NOMO-1 (cell line): ENCODE data around the gene NADK.

ENCODE experiments used
- DNase-seq, 2 experiments: peaks; one replicate each; lab custom pipeline; 2025; ENCODE audit not compliant: unreplicated experiment in 2 of 2; lab: John Stamatoyannopoulos, UW

The NADK gene, protein sequence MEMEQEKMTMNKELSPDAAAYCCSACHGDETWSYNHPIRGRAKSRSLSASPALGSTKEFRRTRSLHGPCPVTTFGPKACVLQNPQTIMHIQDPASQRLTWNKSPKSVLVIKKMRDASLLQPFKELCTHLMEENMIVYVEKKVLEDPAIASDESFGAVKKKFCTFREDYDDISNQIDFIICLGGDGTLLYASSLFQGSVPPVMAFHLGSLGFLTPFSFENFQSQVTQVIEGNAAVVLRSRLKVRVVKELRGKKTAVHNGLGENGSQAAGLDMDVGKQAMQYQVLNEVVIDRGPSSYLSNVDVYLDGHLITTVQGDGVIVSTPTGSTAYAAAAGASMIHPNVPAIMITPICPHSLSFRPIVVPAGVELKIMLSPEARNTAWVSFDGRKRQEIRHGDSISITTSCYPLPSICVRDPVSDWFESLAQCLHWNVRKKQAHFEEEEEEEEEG

DNA sequence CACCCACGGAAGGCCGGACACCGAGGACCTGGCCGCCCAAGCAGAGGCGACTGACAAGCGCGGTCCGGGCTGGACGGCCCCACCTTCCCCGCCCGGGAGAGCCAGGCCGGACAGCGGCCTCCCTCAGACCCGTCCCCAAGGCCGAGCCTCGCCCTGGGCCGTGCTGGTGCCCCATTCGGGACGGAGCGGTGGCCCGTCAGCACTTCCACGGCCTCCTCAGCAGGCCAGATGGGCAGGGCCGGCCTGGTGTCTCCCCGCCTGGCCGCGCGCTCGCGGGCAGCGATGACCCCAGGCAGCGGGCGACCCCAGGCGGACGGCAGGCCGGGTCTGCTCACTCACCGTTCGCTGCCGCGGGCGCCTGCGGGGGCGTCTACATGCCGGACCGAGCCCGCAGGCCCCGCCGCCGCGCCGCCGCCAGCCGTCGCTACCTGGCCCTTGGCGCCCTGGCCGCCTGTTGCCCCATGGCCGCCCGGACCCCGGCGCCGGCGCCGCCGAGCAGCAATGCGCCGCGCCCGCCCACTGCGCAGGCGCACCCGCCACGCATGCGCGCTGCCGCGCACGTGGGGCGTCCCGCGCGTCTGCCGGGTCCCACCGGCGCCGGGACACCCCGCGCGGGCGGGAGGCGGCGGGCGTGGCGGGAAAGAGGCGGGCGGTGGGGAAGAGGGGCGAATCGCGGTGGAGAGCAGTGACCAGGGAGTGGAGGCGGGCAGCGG is at the start of gene NADK:
Gene NADK, minus strand, starts transcription at position 521 of the 713 bp plus-strand sequence. CDS start 13,064 bp downstream, outside the sequence.
- peak; percentile 30 to 71 for DNase-seq

DNA sequence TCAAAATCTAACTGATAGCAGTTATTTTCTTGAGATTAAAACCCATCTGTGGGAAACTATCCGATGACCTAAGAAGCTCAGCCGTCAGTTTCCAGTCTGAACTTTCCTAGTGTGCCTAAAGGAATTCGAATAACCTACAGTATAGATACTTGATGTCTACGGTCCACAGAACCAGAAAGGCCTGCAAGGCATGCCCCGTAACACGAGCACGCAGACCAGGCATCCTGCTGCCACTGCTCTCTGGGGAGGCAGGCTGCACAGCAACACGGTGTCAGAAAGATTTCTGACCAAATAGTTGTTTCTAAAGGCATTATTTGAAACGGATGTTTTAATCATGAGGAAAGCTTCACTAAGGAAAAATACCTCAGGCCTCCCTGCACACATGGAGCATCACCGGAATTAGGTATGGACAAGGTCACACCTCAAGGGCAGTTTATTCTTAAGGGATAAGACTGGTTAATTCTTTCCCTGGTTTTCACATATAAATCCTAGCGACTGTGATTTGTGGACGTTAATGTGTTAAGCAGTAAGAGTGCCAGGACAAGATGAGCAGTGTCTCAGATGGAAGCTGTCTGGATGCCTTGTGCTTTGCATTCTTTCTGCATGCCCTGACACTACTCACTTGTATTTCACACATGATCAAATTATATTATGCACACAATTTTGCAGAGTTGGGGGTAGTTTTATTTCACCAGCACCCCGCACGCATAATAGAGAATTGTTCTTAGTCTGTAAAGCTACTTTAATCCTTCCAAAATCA is 49.0 kb upstream of the NADK start:
- no peak for DNase-seq

DNA sequence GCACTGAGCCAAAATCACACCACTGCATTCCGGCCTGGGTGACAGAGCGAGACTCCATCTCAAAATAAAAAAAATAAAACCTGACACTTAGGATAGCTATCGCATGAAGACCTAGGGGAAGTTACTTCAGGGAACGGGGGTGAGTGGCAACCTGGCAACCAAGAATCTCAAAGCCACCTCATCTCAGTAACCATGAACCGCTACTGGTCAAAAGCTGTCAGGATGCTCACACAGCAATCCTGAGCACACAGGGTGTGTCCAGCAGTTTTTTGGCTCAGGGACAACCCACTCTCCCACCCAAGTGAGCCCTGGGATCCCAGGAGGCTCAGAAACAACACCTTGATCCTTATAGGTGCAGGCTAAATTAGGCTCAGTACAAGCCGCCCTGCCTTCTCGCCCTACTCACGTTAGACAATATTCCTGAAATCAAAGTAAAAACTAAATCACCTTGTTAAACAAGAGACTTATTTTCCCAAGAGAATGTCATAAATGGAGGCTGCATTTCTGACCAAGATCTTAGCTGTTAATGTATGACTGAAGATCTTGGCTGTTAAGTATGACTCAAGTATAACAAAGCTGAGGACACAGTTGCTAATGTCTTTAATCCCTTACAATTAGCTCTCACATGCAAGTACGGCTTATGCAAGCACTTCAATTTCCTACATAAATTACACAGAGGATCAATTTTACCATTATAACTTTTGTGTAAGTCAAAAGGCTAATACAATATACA is 48.3 kb upstream of the NADK start:
- DNase-seq: no peak

DNA sequence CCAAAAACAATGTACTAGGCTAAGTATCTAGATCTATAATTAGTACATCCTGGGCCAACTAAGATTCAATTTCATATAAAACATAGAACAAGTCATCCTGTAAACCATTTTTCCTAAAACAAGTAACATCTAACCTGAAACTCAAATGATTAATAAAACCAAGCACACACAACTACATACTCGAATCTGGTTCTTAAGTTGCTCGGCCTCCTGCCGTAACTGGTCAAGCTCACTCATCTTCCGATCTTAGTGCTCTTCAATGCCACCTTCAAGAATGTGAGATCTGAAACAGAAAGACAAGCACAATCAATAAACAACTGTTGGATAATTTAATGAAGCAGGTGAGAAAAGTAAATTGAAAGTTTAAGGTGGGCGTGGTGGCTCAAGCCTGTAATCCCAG is 46.9 kb upstream of the NADK start:
- no peak for DNase-seq

DNA sequence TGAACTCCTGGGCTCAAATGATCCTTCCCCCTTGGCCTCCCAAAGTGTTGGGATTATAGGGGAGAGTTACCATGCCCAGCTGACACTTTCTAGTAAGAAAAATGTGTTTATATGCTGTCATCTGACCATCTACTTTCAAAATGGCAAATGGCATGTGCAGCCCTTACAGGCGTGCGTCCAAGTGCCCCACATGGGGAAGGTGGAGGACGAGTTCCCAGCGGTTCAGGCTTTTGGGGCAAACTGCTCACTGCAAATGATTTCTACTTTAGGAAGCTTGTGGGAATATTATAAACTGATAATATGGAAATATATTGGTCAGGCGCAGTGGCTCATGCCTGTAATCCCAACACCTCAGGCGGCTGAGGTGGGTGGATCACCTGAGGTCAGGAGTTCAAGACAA is 41.5 kb upstream of the NADK start:
- DNase-seq: no peak

DNA sequence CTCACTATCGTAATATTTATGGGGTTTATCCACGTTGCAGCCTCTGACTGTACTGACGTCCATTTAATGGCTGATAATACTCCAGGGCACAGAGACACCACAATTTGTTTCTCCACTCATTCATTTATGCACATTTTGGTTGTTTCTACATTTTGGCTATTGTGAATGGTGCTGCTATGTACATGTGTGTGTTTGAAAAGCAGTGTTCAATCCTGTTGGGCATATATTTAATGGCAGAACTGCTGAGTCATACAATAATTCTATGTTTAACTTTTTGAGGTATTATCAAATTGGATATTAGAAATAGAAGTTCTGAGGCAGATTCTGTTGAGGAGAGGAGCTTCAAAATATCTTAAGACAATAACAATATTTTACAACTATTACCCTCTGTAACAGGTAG is 39.0 kb upstream of the NADK start:
- DNase-seq: no peak

DNA sequence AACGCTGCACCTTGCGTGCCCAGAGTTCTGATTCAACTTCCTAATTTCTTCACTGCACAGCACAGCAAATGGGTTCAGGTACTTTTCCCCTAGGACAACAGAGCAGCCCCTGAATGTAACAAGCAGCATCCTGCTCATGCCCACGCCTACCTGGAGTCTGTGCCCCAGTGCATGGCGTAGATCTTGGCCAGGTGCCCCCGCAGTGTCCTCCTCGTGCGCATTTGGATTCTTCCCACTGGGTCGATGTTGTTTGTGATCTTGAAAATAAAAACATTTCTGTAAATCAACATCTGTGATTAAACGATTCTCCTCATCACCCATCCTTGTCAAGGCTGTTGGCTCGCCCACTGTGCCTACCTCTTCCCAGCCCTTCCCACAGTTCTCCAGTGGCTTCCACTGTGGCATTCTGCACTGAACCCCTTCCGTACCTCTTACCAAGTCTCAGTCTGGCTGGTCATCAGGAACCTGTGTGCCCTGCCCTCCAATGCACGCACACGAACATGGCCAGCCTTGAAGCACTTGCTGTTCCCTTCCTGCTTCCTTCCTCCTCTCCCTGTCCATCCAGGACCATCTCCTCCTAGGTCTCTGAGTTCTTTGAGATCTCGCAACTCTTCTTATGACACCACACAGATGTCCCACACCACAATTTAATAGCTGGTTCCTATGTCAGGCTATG is 37.5 kb upstream of the NADK start:
- no peak for DNase-seq

DNA sequence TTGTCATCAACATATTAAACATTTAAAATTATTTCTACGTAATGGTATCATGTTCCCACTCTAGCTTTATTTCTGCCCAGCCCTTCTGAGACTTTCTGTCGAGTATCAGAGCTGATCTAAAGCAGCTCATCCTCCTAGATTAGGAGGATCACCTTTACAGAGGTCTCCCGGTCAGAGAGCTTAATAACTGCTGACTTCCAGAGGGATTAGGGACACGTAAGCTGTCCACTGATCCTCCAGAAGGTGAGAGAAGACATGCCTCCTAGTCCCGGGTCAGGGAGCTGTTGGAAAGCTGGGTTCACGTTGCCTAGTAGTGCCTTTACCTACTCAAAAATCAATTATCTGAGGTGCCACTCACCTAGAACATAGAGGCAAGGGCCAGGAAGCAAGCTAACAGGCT is 31.2 kb upstream of the NADK start:
- no peak for DNase-seq

DNA sequence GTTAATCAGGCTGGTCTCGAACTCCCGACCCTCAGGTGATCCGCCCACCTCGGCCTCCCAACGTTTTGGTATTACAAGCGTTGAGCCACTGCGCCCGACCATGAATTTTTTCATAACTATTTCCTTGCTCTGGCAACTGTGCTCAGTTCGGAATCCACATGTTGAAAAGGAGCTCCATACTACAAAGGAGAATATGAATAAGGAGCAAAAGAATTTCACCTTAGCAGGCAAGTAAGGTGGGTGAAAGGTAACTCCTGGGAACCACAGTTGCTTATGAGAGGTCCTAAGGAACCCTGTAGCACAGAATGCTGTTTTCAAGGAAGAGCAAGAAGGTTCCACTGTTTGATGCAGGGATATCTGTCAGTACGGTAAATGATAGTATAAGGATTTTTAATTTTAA is 29.9 kb upstream of the NADK start:
- no peak for DNase-seq

DNA sequence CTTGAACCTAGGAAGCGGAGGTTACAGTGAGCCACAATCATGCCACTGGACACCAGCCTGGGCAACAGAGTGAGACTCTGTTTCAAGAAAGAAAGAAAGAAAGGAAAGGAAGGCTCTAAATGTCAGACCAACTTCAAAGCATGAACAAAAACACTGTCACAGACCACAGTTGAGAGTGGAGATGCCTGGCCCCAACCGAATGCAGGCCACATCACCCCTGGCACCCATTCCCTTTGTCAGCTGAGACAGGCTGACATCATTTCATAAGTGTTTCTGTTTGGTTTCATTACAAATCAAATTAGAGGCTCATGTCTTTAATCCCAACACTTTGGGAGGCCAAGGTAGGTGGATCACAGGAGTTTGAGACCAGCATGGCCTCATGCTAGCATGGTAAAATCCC is 28.6 kb upstream of the NADK start:
- DNase-seq: no peak

DNA sequence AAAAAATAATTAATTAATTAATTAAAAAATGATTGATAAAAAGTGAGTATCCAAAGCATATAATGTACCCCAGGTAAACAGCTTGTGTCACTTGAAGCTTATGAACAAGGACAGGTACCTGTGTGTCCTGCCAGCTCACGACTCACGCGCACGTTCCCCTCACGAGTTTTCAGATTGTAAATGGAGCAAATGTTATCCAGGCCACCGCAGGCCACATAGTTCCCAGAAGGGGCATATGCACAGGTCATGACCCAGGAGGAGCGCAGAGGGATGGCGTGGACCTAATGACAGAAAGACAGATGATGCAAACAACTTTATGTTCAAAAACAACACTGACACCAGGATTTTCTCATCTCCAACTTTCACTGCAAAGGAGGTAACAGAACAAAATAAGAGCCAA is 26.0 kb upstream of the NADK start:
- DNase-seq: no peak

DNA sequence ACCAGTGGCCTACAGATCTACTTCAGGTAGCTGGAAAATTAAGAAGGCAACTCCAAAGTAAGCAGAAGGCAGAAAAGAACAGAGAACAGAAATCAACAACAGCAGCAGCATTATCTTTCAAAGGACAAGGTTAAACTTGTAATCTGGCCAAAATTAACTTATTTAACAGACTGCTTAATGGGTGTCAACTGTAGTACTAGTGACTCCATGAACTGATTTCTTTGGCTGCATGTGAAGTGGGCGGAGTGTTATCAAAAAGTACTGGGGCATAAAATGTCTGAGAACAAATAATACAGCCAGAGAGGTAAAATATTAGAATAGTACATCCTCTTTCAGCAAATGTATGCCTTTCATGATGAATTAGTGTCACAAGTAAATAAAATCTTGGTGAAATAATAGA is 24.6 kb upstream of the NADK start:
- DNase-seq: no peak

DNA sequence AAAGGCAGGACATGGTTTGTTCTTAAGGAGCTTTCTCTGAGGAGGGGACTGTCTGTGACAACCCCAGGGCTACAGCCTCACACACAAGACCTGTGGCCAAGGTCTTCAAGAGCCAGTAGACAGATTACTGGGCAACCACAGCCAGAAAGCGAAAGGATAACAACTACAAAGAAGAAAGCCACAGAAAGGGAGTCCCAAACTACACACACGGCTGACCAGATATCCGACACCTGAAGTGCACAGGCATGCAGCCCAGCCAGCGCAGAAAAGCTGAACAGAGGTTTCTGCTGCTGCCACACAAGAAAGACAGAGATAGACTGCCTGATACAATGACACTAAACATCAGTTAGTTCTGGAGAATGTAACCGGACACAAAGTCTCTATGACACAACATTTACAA is 21.4 kb upstream of the NADK start:
- no peak for DNase-seq

DNA sequence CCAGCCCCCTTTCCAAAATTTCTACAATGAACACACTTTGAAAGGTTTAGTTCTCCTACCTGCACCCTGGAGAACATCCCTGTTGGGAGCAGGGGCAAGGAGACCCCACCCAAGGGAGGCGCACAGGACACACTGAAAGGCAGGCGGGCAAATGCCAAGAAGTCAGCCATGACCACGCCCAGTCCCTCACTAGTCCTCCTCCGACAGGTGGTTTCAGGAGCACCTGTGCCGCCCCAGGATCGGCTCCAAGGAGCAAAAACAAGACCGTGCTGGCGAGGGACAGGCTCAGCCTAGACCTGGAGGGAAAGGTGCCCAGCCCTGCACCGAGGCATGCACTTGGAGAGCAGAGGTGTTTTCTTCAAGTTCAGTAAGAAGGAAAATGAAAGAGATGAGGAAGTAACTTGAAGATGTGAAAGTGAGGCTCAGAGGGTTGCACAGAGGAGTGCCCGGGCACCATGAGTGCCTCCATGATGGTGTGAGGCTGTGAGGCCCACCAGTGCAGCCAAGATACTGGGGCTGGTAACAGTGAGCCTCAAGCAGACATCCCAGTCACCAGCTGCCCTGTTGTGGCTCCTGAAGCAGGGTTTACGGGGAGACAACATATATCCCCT is 19.6 kb upstream of the NADK start:
- DNase-seq: no peak

DNA sequence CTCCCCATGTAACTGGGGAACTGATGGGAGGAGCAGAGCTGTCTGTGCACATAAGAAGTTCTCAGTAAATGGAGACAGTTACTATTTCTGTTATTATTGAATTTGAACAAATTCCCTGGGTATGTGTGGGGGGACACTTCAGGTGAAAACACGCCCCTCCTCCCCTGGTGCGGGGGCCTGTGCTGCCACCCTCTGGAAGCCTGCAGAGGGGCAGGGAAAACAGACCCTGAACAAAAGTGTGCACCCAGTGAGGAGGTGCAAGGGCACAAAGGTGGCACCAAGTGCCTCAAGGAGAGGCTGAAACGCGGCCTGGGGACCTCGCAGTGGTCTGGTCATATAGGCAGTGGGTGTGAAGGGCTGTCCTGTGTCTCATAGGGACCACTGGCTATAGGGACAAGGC is 18.2 kb upstream of the NADK start:
- DNase-seq: no peak

DNA sequence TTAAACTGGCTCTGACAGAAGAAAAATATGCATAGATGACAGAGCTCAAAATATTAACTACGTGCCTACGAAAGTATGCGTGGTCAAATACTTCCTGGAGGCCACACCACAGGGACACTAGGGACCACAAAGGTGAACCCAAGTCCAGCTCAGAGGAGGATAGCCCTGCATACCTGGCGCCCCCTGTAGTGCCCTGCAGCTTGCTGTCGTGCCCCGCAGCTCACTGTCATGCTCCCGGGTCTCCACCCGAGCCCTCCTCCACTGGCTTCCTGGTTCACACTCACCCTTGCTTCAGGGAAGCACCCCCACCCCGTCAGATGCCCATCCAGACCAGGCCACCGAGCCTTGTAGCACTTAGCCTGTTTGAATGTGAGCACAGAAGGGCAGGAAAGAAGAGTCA is 16.7 kb upstream of the NADK start:
- DNase-seq: no peak

DNA sequence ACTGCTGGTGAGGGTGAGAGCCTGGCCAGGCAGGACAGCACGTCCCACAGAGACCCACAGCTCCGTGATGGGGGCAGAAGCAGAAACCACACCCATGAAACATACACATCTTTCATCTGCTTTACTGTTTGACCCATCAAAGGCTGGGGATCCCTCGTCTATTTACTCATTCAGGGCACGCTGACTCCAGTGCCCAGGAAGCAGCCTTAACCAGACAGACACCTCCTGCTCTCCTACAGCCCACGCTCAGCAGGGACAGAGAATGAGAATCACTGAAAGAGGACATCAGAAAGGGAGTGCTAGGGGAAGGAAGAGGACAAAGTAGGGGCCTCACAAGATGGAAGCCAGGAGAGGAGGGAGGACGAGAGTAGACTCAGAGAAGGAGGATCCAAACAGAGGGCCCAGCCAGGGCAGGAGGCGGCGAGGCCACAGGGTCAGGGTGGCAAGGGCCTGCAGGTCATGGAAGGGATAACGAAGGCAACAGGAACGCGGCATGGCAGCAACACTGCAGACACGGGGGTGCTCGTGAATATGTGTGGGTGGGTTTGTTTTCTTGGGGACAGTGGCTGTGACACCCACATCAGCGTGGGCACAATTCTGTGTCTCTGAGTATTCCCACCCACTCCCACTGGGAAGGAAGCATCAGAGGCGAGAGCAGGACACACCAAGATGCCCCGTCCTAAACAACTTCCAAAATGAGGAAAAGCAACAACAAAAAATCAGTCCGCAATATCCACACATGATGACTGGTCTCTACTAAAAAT is 15.4 kb upstream of the NADK start:
- no peak for DNase-seq

DNA sequence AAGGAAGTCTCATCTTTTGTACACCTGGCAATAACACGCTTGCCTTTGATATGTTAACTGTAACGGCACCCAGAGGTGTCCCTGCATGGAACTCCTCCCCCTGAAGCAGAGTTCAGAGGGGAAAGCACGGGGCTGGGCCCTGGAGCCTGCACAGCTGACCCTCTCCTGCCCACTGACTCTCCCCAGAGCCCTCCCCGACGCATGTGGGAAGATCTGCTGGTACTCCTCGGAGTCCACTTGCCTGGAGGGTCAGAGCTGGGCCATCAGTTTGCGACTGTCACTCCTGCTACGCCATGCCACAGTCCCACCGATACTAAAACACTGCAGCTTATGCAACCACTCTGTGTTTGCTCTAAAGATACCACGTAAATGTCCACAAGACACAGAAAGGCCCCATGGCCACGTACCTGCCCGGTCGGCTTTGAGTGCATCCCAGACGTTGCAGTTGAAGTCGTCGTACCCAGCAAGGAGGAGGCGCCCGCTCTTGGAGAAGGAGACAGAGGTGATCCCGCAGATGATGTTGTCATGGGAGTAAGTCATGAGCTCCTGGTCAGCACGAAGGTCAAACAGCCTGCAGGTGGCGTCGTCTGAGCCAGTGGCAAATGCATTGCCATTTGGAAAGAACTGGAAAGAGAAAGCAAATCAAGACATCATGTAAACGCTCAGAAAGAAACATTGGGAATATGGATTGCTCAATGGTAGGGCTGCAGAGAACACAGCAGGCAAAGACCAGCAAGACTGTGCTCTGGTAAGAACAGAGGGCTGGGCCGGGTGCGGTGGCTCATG is 10.6 kb upstream of the NADK start:
- DNase-seq: no peak
